Sigmoid colon (tissue), 4 donors: Measurements from ENCODE around the gene CD300LD.

Experiments used
- EP300 ChIP-seq, 4 donors: sonication (generic); formaldehyde crosslinking; IDR thresholded peaks; one replicate each; pipeline ENCODE4 v1.6.1; 2017; ENCODE audit warnings: antibody characterized with exemption in 4 of 4
- POLR2A ChIP-seq, 2 donors: fragments of 450-650 bp; IDR thresholded peaks; one replicate each; pipeline ENCODE4 v1.6.1; 2016; ENCODE audit warnings: antibody characterized with exemption in 2 of 2, mild to moderate bottlenecking in 2 of 2, moderate library complexity in 2 of 2
- POLR2AphosphoS5 ChIP-seq, 4 donors: sonication (generic); formaldehyde crosslinking; IDR thresholded peaks; one replicate each; pipeline ENCODE4 v1.6.1; 2017; ENCODE audit warnings: antibody characterized with exemption in 4 of 4
- TF ChIP-seq, protein P1 (sequence below), 4 experiments: fragments of 450-650 bp in 3 of 4; fragments of 200-600 bp in 1 of 4; IDR thresholded peaks; one replicate each; pipeline ENCODE4 v1.5.1; 2016 to 2019; ENCODE audit warnings: antibody characterized with exemption in 4 of 4, mild to moderate bottlenecking in 3 of 4, moderate library complexity in 2 of 4

DNA sequence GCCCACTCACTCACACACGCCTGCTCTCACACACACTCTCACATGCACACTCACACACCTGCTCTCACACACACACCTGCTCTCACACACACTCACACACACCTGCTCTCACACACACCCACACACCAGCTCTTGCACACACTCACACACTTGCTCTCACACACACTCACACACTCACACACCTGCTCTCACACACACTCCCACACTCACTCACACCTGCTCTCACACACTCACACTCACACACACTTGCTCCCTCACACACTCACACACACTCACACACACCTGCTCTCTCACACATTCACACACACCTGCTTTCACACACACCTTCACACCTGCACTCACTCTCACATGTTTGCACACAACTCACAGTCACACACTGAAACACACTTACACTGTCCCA is 28.7 kb downstream of the CD300LD start:
- TF ChIP-seq, protein P1, sequence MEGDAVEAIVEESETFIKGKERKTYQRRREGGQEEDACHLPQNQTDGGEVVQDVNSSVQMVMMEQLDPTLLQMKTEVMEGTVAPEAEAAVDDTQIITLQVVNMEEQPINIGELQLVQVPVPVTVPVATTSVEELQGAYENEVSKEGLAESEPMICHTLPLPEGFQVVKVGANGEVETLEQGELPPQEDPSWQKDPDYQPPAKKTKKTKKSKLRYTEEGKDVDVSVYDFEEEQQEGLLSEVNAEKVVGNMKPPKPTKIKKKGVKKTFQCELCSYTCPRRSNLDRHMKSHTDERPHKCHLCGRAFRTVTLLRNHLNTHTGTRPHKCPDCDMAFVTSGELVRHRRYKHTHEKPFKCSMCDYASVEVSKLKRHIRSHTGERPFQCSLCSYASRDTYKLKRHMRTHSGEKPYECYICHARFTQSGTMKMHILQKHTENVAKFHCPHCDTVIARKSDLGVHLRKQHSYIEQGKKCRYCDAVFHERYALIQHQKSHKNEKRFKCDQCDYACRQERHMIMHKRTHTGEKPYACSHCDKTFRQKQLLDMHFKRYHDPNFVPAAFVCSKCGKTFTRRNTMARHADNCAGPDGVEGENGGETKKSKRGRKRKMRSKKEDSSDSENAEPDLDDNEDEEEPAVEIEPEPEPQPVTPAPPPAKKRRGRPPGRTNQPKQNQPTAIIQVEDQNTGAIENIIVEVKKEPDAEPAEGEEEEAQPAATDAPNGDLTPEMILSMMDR (IDR thresholded peaks at IDR 0.05): no peak
- TF ChIP-seq POLR2A (IDR thresholded peaks at IDR 0.05) (no peak), POLR2AphosphoS5 (IDR thresholded peaks at IDR 0.05) (no peak), EP300 (IDR thresholded peaks at IDR 0.05) (no peak)
